ENCODE data around the gene FMN1.

- TF ChIP-seq POLR2A (IDR thresholded peaks at IDR 0.05) (no peak), CTCF (IDR thresholded peaks at IDR 0.05) (no peak)
Measured at GRCh38 chr15:32993285-32993684, 201.2 kb downstream of the FMN1 start.
